Thoracic aorta (tissue), 2 donors: ENCODE measurements around the gene DARS1. TPM values are rescaled to one million over a fixed set of nuclear protein-coding genes. Genes with fewer than 3 reads are reported as not detected.

Experiments used
- ATAC-seq: fragments of 150-250 bp; one replicate; pipeline ENCODE4 v1.8.0; 2017; ENCODE audit warnings: low read depth; ENCODE audit not compliant: insufficient number of reproducible peaks, low FRiP score
- DNase-seq: peaks from one replicate; pipeline ENCODE4 v3.0.0-alpha.2; 2020; ENCODE audit warnings: low spot score
- H3K27ac ChIP-seq, 2 donors: fragments of 200-600 bp; sonication (generic); 1 replicate in 1 of 2; 2 replicates in 1 of 2; pipeline ENCODE4 v1.5.1; 2016; ENCODE audit warnings: mild to moderate bottlenecking in 2 of 2, moderate library complexity in 2 of 2
- H3K27me3 ChIP-seq: fragments of 200-600 bp; sonication (generic); replicated peaks from 2 replicates; pipeline ENCODE4 v1.6.0; 2016; ENCODE audit warnings: mild to moderate bottlenecking; ENCODE audit not compliant: insufficient read depth
- H3K36me3 ChIP-seq: fragments of 200-600 bp; sonication (generic); one replicate; pipeline ENCODE4 v1.5.1; 2016
- H3K4me1 ChIP-seq, 2 donors: fragments of 200-600 bp; sonication (generic); 1 replicate in 1 of 2; 2 replicates in 1 of 2; pipeline versions ENCODE4 v1.5.1 to v1.6.0; 2016; ENCODE audit warnings: low read depth in 2 of 2, mild to moderate bottlenecking in 1 of 2; ENCODE audit not compliant: control insufficient read depth in 1 of 2
- H3K4me3 ChIP-seq: fragments of 200-600 bp; sonication (generic); 2 replicates; pipeline ENCODE4 v1.5.1; 2016; ENCODE audit warnings: mild to moderate bottlenecking
- H3K9me3 ChIP-seq: fragments of 200-600 bp; sonication (generic); 2 replicates; pipeline ENCODE4 v1.5.1; 2016
- total RNA-seq, 2 donors: library from RNA; depleted of rRNA; stranded (reverse); fragments of >200 nt; gene quantifications; one replicate each; pipeline versions ENCODE4 v1.1.0 to v1.2.3, GENCODE V29; 2016
- TF ChIP-seq, protein P1 (sequence below): fragments of 200-600 bp; sonication (generic); IDR thresholded peaks from one replicate; pipeline ENCODE4 v1.5.1; 2019; ENCODE audit warnings: antibody characterized with exemption

DARS1 gene
- total RNA-seq, 2 donors from 2014 or later: 42.8 to 67.9 TPM

DNA sequence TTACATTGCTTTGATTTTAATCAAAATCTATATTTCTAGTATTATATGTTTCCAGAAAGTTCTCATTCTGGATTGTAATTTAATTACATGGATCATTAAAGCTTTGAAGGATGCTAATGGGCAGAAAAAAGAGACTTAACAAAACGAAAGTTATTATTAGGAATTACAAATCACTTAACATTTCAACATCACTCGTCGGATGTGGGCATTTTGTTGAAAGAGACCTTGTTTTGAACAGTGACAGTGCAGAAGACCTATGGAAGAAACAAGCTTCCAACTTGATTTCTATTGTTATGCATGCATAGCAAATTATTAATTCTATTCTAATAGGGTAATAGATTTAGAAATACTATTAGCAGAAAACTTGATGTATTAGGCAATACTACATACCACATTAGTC, 31.4 kb upstream of the DARS1 start:
- H3K27me3 ChIP-seq: no peaks in the 10 kb centered on the region
- TF ChIP-seq, protein P1, sequence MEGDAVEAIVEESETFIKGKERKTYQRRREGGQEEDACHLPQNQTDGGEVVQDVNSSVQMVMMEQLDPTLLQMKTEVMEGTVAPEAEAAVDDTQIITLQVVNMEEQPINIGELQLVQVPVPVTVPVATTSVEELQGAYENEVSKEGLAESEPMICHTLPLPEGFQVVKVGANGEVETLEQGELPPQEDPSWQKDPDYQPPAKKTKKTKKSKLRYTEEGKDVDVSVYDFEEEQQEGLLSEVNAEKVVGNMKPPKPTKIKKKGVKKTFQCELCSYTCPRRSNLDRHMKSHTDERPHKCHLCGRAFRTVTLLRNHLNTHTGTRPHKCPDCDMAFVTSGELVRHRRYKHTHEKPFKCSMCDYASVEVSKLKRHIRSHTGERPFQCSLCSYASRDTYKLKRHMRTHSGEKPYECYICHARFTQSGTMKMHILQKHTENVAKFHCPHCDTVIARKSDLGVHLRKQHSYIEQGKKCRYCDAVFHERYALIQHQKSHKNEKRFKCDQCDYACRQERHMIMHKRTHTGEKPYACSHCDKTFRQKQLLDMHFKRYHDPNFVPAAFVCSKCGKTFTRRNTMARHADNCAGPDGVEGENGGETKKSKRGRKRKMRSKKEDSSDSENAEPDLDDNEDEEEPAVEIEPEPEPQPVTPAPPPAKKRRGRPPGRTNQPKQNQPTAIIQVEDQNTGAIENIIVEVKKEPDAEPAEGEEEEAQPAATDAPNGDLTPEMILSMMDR: no peak
- no peaks in the 10 kb centered on the region for H3K36me3 ChIP-seq
- no peak overlapping the region for H3K27ac ChIP-seq
- DNase-seq (no peak), ATAC-seq (no peak)
- H3K4me1 ChIP-seq: no peaks in the 10 kb centered on the region
- H3K4me3 ChIP-seq: no peak overlapping the region
- no peaks in the 10 kb centered on the region for H3K9me3 ChIP-seq

DNA sequence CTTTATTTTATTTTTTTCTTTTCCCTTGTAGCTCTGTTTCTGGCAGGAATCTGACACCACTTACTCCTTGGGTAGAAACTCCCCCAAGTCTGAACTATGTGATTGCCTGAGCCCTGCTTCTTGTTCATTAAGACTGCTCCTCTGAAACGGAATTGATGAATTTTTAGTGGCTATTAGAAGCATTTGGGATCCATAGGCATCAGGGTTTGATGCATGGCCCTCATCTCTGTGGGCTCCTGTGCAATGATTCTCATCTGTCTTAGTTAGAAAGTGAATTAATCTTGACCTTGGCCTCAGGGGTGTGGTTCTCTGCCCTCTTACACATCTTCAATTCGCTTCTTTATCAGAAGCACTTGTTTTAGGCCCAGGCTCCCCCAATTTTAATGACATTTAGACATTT, 31.0 kb upstream of the DARS1 start:
- no peak for ATAC-seq
- H3K4me3 ChIP-seq: no peak overlapping the region
- no peaks in the 10 kb centered on the region for H3K27me3 ChIP-seq
- H3K4me1 ChIP-seq: no peaks in the 10 kb centered on the region
- DNase-seq: no peak
- H3K27ac ChIP-seq: no peak overlapping the region
- H3K36me3 ChIP-seq: no peaks in the 10 kb centered on the region
- no peaks in the 10 kb centered on the region for H3K9me3 ChIP-seq
- TF ChIP-seq, protein P1: no peak

DNA sequence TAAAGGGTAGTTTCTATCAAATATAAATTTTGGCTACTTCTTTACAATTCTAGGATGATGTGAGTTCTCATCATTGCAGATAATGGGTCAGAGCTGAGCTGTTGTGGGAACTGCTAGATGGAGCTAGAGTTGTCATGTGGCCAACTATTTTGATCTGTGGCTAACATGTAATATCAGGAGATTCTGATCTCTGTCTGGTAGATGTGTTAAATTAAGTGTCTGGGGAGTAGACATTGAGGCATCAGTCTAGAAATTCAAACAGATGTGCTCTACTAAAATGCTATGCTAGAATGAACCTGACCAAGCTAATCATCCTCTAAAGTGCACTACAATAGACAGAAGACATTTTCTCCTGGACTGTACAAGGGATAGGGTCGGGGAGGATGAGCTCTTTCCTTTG, 30.3 kb upstream of the DARS1 start:
- no peak for ATAC-seq
- Histone ChIP-seq H3K4me1 (no peaks in the 10 kb centered on the region), H3K4me3 (no peak overlapping the region), H3K9me3 (no peaks in the 10 kb centered on the region), H3K36me3 (no peaks in the 10 kb centered on the region), H3K27me3 (no peaks in the 10 kb centered on the region), H3K27ac (no peak overlapping the region)
- DNase-seq: no peak
- TF ChIP-seq, protein P1: no peak

DNA sequence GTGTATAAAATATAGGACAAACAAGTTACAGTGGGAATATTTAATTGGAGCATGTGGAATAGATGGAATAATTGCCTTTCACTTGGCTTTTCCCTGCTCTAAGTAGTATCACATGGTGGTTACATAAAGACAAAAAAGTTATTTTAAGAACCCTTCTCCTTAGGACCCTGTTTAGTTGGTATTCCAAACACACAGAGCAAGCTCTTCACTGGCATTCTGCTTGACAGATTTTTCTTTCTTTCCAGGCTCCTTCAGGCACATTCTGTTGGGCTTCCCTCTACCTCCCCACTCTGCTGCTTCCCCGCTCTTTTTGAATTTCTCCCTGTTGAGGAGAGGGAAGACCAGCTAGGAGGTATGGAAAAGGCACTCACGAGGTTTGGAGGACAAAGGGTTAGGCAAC, 29.0 kb upstream of the DARS1 start:
- no peak for ATAC-seq
- H3K4me1 ChIP-seq: no peaks in the 10 kb centered on the region
- no peaks in the 10 kb centered on the region for H3K9me3 ChIP-seq
- TF ChIP-seq, protein P1: no peak
- H3K36me3 ChIP-seq: no peaks in the 10 kb centered on the region
- H3K27ac ChIP-seq: no peak overlapping the region
- no peak for DNase-seq
- no peak overlapping the region for H3K4me3 ChIP-seq
- no peaks in the 10 kb centered on the region for H3K27me3 ChIP-seq

DNA sequence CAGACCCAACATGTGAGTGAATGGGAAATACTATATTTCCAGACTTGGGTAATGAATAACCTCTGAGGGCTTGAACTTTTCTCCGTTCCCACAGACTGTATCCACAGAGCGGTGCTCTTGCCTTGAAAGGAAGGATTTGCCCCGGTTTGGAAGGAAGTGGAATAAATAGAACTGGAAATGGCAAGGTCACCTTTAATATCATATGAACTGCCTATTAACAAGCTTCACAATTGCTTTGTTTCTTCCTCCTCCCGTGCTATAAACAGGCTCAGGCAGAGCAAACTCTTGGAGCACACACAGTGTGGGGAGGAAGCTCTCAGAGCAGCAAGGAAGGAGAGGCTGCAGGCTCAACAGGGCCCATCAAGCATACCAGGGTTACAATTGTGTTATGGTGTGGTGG, 28.5 kb upstream of the DARS1 start:
- no peak for DNase-seq
- Histone ChIP-seq H3K27ac (no peak overlapping the region), H3K9me3 (no peaks in the 10 kb centered on the region), H3K27me3 (no peaks in the 10 kb centered on the region), H3K4me1 (no peaks in the 10 kb centered on the region), H3K36me3 (no peaks in the 10 kb centered on the region), H3K4me3 (no peak overlapping the region)
- TF ChIP-seq, protein P1: no peak
- ATAC-seq: no peak
